Peyer's patch (tissue), 4 donors: ENCODE results near the gene LY6G6C. TPM values are rescaled to one million over a fixed set of nuclear protein-coding genes. Genes with fewer than 3 reads are reported as not detected.

Experiments
- DNase-seq, 3 donors: peaks; one replicate each; pipeline ENCODE4 v3.0.0-alpha.2; 2017 to 2019
- H3K27ac ChIP-seq, 4 donors: fragments of 200-600 bp; sonication (generic); one replicate each; pipeline ENCODE4 v1.5.1; 2016 to 2019
- H3K27me3 ChIP-seq, 2 donors: fragments of 200-600 bp; sonication (generic); one replicate each; pipeline ENCODE4 v1.5.1; 2019
- H3K36me3 ChIP-seq, 3 donors: fragments of 200-600 bp; sonication (generic); one replicate each; pipeline ENCODE4 v1.5.1; 2016 to 2019
- H3K4me1 ChIP-seq, 4 donors: fragments of 200-600 bp; sonication (generic); one replicate each; pipeline ENCODE4 v1.5.1; 2016 to 2019
- H3K4me3 ChIP-seq, 4 donors: fragments of 200-600 bp; sonication (generic); 1 replicate in 3 of 4; 2 replicates in 1 of 4; pipeline ENCODE4 v1.5.1; 2016 to 2019; ENCODE audit warnings: mild to moderate bottlenecking in 1 of 4
- H3K9me3 ChIP-seq, 4 donors: fragments of 200-600 bp; sonication (generic); one replicate each; pipeline ENCODE4 v1.5.1; 2016 to 2019; ENCODE audit warnings: mild to moderate bottlenecking in 1 of 4
- CTCF ChIP-seq, 6 experiments: fragments of 450-650 bp in 4 of 6; fragments of 200-600 bp in 2 of 6; sonication (generic) in 1 of 6; IDR thresholded peaks; one replicate each; pipeline ENCODE4 v1.5.1; 2017 to 2019; ENCODE audit warnings: antibody characterized with exemption in 6 of 6, mild to moderate bottlenecking in 3 of 6, moderate library complexity in 1 of 6
- POLR2A ChIP-seq, 2 donors: fragments of 450-650 bp; IDR thresholded peaks; one replicate each; pipeline ENCODE4 v1.5.1; 2017; ENCODE audit warnings: antibody characterized with exemption in 2 of 2, mild to moderate bottlenecking in 2 of 2, moderate library complexity in 2 of 2
- total RNA-seq, 4 donors: library from RNA; depleted of rRNA; stranded (reverse); fragments of >200 nt; gene quantifications; one replicate each; pipeline ENCODE4 v1.1.0, GENCODE V29; 2016

The LY6G6C gene
- total RNA-seq, 4 donors from 2014 or later = not detected

GRCh38 chr6:31740397-31741223 lies 19.1 kb upstream of the LY6G6C start:
- H3K36me3 ChIP-seq = no peaks in the 10 kb centered on the region
- DNase-seq = no peak
- no peak for TF ChIP-seq POLR2A (IDR thresholded peaks at IDR 0.05)
- TF ChIP-seq CTCF (IDR thresholded peaks at IDR 0.05) = no peak
- H3K27ac ChIP-seq = peak overlapping the region; percentile 73 to 96 (median 94)
- no peaks in the 10 kb centered on the region for H3K27me3 ChIP-seq
- H3K9me3 ChIP-seq = no peaks in the 10 kb centered on the region
- peak overlapping the region; percentile 63 to 91 (median 70) for H3K4me3 ChIP-seq
- H3K4me1 ChIP-seq = peaks cover 9 to 36% (median 33%) of the 10 kb centered on the region in 4 donors

- DNase-seq = peak; percentile 94 to 99 (median 99)
- peak within 1 kb of the TSS; percentile 63 to 91 (median 70) for H3K4me3 ChIP-seq
Observed at GRCh38 chr6:31739639-31740396, 18.3 kb upstream of the LY6G6C start, which contains the start of gene MSH5. Gene MSH5, plus strand, starts transcription at chr6:31740005. Its CDS starts 462 bp downstream, at chr6:31740467.

GRCh38 chr6:31737991-31738979 lies 16.7 kb upstream of the LY6G6C start:
- Histone ChIP-seq H3K9me3 (no peaks in the 10 kb centered on the region), H3K27ac (peak overlapping the region; percentile 84 to 96 (median 94)), H3K36me3 (peaks cover 0 to 10% (median 0%) of the 10 kb centered on the region in 3 donors), H3K4me1 (peaks cover 11 to 53% (median 39%) of the 10 kb centered on the region in 4 donors), H3K4me3 (peak overlapping the region in 1 of 4 donors; percentile 27), H3K27me3 (no peaks in the 10 kb centered on the region)
- TF ChIP-seq CTCF (IDR thresholded peaks at IDR 0.05) (peak in 4 of 6 experiments; percentile 5 to 51 (median 30)), POLR2A (IDR thresholded peaks at IDR 0.05) (peak; percentile 18 to 42)
- peak; percentile 75 to 88 (median 79) for DNase-seq

More at GRCh38 chr6:31739639-31740396, 18.3 kb upstream of the LY6G6C start, which contains the start of gene MSH5:
- Histone ChIP-seq H3K36me3 (no peaks in the 10 kb centered on the region), H3K27ac (peak within 1 kb of the TSS; percentile 84 to 96 (median 94)), H3K27me3 (no peaks in the 10 kb centered on the region), H3K4me1 (peaks cover 9 to 37% (median 33%) of the 10 kb centered on the region in 4 donors), H3K9me3 (no peaks in the 10 kb centered on the region)
- TF ChIP-seq POLR2A (IDR thresholded peaks at IDR 0.05) = peak; percentile 32 to 61
- peak in 1 of 6 experiments; percentile 7 for TF ChIP-seq CTCF (IDR thresholded peaks at IDR 0.05)

- DNase-seq = peak in 1 of 3 donors; percentile 62
- H3K4me3 ChIP-seq = peak overlapping the region in 2 of 4 donors; percentile 27 to 81
Observed at GRCh38 chr6:31737315-31737990, 15.9 kb upstream of the LY6G6C start.

More at GRCh38 chr6:31737315-31737990, 15.9 kb upstream of the LY6G6C start:
- no peaks in the 10 kb centered on the region for H3K9me3 ChIP-seq
- H3K27ac ChIP-seq = peak overlapping the region; percentile 84 to 96 (median 94)
- no peak for TF ChIP-seq CTCF (IDR thresholded peaks at IDR 0.05)
- no peaks in the 10 kb centered on the region for H3K27me3 ChIP-seq
- peaks cover 11 to 55% (median 39%) of the 10 kb centered on the region in 4 donors for H3K4me1 ChIP-seq
- peaks cover 0 to 18% (median 0%) of the 10 kb centered on the region in 3 donors for H3K36me3 ChIP-seq
